NCI-H1092 treated with DMSO at 0.1 percent for 48 hours (cell line): ENCODE measurements around the gene NME3.
"Not testable (repeated sequence)": the region's sequence is repeated elsewhere in the genome, so short reads cannot be mapped to it uniquely, and the experiment has no call there.

Source experiments
- DNase-seq: peaks from one replicate; lab custom pipeline; 2025; lab: John Stamatoyannopoulos, UW

The NME3 gene

DNA sequence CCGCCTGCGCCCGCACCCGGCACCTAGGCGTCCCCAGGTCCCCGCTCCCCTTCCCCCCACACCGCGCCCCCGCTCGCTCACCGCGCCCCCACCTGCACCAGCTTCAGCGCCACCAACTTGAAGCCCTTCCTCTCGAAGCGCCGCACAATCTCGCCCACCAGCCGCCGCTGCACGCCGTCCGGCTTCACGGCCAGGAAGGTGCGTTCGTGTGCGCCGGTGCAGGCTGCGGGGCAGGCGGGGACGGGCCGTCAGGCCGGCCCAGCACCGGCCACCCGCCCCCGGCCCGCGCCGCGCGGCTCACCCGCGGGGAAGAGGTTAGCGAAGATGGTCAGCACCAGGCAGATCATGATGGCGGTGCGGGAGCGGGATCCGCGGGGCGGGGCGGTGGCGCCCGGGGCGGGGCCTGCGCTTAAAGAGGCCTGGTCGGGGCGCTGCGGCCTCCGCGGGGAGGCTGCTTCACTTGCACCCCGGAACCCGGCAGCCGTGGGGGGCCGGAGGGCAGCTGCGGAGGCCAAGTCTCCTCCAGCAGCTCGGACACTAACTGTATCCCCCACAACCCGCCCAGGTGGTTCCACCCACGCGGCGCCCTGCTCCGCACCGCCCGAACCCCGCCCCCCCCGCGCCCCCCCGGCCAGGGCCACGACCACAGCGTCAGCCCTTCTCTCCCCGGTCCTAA lies at the start of gene NME3:
TSS of gene NME3 (minus strand) at position 356 of the 676 bp plus-strand sequence. CDS start at position 347, 9 bp downstream.
- peak; percentile 66 for DNase-seq

DNA sequence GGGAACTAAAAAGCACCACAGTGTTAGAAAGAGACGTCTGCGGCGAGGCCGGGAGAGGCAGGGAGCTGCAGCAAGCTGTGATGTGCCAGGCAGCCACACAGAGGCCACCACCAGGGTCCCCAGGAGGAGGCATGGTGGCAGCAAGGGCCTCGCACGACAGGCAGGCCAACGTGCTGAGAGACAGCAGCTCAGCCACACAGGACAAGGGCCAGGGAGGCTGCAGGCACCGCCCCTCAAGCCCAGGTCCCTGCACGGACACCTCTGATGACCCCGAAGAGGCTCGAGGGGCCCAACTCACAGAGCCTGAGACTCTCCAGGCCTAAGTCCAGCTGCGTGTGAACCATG lies 49.6 kb upstream of the NME3 start:
- no peak for DNase-seq

DNA sequence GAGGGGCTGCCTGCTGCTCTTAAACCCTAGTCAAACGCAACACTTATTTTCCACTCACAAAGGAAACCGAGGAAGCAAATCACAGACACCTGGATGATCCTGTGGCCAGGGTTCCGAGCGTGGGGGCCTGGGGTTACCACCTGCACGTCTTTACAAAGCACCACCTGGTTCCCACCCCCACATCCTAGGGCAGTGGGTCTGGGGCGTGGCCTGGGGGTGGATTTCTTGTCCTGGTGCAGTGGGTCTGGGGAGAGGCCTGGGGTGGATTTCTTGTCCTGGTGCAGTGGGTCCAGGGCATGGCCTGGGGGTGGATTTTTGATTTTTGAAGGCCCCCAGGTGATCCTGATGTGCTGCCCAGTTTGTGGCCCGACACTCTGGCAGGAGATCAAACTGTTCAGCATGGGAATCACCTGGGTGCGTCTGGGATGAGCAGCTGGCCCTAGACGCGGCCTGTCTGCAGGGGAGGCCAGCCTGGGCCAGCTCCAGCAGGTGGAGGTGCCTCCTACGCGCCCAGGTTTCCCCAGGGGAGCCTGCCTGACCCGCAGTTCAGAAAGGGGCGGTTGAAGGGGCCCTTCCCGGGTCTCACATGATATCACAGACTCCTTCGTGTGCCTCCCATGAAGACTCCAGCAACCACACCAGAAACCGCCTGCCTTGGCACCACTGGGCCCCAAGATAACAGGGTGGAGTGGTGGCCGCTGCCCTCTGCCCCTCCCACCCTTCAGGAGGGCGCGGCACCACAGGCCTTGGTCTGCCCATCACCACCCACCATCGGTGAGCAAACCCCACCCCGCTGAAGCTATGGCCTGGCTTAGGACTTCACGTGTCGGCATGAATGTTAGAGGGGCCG lies 49.0 kb upstream of the NME3 start:
- peak; percentile 4 for DNase-seq

DNA sequence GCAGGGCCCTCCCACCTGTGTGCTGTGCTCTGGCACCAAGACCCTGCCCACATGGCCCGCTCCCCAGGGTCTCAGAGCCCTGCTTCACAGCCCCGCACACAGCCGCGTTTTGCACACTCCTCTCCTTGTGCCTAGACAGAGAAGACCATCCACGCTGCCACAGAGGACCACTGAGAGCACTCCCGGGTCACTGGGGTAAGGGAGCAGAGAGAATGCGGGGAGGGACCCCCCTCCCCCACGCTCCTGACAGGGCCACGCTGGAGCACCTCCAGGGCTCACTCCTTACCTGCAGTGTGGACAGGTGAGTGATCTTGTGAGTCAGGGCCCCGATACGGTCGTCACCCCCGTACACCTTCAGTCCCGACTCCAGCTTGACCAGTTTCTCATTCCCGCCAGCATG lies 48.3 kb upstream of the NME3 start:
- DNase-seq: no peak

DNA sequence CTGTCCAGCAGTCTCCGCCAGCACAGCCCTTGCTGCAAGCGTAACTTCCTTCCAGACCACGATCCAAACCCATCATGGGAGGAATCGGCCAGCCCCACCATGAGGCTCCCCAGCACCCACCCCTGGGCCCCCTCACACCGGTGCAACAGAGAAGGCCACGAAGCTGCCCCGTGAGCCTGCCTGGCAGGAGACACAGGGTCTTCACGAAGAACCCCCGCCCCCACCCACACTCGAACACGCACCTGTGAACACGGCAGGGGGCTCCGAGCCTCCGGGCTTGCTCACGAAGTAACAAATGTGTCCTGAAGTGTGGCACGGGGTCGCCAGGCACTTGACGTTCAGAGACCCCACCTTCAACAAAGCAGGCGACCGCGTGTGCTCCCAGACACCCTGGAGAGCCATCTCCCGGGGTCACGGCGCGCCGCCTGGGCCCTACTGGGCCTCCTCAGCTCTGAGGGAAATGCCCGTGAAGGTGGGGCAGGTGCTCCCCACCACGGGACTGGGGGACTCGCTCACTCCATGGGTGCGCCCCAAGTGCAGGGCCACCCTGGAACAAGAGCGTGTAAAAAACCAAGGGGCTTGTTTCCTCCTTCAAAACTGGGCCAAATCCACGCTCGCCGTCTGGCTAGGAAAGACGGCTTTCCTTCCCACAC lies 47.7 kb upstream of the NME3 start:
- no peak for DNase-seq

DNA sequence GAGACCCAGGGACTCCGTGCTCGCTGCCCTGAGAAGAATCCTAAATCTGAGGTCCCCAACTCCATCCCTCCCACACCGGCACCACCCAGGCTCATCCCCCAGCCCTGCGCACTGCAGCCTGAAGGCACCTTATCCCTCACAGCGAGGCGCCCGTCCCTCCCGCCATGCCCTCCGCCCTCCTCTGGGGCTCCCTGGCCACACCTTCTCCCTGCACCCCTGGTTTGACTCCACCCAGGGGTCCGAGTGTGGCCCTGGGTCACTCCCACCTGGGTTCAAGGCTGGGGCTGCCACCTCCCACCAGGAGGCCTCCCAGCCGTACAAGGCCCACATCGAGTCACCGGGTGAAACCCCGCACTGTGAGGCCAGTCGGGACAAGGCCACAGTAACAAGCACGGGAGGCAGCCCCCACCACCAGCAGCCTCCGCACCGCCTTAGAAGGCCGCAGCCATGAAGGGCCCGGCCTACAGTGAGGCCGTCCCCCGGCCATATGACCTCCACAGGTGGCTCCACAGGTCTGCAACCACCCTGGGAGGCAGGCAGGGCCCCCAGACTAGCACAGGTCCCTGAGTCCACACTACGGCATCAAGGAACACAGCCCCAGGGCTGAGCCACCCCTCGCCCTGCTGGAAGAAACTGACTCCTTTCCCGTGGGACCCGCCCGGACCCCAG lies 47.0 kb upstream of the NME3 start:
- no peak for DNase-seq

DNA sequence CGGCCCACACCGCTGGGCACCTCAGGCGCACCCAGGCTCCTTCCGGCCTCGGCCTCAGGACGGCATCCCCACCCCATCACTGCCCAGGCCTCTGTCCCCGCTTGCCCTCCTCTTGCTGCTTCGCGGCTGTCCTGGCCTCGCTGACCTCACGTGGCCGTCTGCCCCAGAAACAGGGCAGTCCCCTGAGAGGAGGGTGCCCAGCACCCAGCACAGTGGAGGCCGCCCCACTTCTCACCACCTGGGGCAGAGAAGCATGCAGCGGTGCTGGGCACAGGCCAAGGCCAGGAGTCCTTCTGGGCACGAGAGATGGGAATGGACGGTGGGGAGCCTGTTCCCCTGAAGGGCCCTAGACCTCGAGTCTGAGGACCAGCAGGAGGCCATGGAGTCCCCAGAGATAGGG lies 46.4 kb upstream of the NME3 start:
- DNase-seq: no peak

DNA sequence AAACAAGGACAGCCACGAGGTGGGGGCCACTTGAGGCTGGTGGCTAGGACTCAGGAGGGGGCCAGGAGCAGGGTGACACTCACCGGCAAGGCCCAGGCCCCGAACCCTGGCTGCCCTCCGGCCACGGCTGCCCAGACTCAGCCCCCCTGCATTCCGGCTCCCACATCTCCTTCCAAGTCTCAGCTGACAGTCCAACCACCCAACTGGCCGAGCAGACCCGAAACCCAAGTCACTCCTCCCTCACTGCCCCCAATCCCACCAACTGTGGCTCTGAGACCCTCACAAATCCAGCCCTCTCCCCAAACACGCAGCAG lies 45.9 kb upstream of the NME3 start:
- no peak for DNase-seq

DNA sequence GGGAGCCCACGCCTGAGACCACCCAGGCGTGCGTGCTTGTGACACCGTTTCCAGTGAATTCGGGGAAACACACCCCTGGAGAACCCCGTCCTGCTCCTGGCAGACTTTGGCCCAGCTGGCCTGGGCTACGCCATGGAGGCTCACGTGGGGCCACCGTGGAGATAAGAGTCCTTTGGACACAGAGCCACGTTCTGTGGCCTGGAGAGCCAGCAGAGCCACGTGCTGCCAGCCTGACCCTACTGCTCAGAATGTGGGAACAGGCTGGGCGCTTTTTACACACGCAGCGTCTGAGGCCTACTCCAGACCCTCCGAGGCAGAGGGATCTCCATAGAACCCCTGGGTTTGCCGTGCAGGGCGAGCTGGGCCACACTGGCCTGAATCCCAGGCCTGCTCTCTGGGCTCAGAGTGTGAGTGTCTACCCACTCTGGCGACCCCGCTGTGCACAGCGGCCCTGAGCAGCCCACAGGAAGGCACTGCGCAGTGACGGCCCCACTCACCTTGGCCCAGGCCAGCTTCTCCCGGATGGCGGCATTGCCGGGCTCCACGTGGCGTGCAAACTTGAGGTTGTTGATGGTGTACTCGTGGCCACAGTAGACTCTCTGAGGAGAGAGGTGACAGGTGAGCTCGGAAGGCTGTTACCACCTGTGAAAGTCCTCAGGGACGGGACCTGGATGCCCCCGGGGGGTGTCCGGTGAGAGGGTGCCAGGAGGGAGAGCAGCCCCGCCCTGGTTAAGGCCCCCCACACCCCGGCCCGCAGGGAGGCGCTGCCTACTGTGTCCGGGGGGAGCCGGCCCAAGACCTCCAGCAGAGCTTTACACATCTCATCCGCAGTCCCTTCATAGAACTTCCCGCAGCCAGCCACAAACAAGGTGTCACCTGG lies 45.3 kb upstream of the NME3 start:
- no peak for DNase-seq

DNA sequence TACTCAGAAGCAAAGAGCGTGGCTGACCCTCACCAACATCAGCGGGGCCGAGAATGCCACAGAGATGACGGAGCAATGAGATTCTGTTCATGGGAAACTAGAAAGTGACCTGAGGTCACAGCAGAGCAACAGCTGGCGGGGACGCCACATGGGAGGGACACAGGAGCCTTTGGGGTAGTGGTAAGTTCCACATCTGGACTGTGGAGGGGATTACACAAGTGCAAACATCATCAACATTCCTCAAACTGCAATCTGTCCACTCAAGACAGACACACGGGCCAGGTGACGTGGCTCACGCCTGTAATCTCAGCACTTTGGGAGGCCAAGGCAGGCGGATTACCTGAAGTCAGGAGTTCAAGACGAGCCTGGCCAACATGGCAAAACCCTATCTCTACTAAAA lies 44.1 kb upstream of the NME3 start:
- no peak for DNase-seq

DNA sequence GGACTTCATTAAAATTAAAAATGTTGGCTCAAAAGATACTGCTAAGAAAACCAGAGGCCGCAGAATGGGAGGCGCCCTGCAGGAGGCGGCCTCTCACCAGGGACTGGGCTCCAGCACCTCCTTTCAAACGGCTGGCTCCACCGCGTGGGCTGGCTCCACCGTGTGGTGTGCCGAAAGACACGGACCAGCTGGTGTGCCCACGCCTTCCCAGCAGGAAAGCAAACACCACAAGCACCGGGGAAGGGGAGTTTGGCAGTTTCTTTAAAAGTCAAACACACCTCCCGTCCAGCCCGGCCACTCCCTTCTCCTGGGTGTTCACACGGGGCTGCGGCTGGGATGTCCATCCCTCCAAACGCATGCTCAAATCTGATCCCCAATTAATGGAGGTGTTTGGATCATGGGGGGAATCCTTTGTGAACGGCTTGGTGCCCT lies 41.4 kb upstream of the NME3 start:
- peak; percentile 65 for DNase-seq

DNA sequence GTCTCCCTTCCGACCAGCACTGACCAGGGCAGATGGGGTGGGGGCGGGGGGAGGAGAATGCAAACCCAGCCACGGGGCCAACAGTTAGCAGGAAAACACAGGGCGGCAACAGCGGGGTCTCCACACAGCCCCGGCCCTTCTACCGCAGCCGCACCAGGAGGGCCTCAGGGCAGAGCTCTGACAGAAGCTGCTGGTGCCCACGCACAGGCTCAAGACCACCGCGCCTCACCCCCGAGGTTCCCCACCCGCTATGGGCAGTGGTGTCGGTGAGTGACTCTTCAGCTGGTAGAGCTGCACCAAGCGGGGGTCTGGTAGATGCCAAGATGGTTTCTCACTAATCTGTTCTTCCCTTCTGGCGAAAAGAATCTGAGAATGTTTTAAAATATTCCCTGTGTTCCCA lies 39.2 kb upstream of the NME3 start:
- no peak for DNase-seq

DNA sequence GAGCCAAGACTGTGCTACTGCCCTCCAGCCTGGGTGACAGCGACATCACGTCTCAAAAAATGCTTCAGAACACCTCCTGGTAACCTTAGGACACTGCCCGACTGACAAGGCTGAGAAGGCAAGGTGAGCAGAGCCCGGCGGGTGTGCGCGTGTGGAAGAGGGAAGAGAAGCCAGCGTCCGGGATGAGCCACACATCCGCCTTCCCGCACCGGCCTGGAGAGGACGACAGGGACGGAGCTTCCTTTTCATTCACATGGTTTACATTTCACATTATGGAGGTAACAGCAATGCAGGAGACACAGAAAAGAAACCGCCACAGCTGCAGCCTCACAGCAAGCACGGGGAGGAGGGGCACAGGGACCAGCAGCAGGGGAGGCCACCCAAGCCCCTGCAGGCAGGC lies 38.8 kb upstream of the NME3 start:
- no peak for DNase-seq

DNA sequence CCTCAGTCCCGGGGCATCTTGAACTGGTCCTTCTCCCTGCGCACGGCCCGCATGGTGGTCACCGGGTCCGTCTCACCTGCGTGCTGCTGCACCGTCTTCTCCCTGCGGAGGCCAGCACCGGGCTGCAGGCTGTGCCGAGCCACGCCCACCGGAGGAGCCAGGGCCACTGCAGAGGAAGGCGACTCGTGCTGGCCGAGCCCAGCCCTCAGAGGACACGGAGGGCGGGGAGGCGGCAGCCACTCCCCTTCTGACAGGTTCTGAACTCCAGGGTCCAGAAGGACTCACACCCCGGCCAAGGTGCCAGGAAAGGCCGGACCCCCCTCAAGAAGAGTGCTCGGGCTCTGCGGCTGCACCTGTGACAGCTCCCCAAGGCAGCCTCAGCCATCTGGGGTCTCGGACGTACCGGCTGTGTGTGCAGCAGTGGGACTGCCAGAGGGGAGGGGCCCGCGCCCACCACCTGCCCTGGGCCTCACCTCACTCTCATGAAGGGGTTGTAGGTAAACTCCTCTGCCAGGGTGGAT lies 38.0 kb upstream of the NME3 start:
- no peak for DNase-seq

DNA sequence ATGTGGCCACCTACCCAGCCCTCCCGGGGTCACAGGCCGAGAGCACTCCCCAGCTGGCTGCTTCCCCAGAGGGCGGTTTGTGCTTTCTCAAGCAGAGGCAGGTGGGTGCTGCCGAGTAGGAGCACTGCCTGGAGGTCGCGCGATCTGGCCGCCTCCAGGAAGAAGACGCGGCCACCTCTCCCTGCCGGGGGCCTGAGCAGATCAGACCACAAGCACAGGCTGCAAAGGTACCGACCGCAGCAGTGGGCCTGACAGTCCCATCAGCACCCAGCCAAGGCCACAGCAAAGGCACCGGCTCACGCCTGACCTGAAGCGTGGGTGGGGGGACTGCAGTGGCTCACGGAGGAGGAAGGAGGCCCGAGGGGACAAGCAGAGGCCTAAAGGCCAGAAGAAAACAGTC lies 37.3 kb upstream of the NME3 start:
- no peak for DNase-seq

DNA sequence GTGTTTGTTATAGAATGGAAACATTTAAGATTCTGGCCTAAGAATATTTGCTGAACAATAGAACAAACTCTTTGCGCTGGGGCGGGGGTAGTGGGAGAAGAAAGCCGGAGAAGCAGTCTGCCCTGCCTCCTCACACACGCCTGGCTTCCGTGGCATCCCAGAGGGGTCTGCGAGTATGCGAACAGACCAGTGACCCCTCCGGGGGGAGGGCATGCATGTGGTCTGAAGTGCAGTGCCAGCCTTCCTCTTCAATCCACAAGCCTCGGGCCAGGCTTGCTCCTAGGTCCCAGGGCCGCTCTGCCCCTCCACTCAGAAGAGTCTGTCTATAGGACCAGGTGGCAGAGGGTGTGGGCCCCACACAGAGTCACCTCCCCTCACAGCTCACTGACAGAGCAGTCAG lies 36.3 kb upstream of the NME3 start:
- DNase-seq: no peak

DNA sequence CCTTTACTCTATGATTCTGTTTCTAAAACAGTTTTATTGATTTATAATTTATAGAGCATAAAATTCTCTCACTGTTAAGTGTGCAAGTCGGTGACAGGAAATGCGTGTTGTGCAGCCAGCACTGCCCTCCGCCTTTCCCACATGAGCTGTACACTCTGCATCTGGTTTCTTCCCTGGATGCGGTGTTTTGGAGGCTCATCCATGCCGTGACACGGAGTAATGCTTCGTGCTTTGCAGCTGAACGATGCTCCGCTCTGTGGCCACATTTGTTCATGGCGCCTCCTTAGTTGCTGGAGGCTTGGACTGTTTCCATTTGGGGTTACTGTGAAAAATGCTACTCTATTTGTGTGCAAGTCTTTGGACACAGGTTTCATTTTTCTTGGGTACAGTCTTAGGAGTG lies 29.4 kb upstream of the NME3 start:
- DNase-seq: no peak

DNA sequence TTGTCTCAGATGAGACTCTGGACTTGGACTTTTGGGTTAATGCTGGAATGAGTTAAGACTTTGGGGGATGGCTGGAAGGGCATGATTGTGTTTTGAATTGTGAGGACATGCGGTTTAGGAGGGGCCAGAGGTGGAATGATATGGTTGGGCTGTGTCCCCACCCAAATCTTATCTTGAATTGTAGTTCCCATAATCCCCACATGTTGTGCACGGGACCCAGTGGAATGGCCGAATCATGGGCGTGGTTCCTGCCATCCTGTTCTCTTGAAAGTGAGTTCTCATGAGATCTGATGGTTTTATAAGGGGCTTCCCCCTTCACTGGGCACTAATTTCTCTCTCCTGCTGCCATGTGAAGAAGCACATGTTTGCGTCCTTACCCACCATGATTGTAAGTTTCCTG lies 27.9 kb upstream of the NME3 start:
- DNase-seq: not testable (repeated sequence)

DNA sequence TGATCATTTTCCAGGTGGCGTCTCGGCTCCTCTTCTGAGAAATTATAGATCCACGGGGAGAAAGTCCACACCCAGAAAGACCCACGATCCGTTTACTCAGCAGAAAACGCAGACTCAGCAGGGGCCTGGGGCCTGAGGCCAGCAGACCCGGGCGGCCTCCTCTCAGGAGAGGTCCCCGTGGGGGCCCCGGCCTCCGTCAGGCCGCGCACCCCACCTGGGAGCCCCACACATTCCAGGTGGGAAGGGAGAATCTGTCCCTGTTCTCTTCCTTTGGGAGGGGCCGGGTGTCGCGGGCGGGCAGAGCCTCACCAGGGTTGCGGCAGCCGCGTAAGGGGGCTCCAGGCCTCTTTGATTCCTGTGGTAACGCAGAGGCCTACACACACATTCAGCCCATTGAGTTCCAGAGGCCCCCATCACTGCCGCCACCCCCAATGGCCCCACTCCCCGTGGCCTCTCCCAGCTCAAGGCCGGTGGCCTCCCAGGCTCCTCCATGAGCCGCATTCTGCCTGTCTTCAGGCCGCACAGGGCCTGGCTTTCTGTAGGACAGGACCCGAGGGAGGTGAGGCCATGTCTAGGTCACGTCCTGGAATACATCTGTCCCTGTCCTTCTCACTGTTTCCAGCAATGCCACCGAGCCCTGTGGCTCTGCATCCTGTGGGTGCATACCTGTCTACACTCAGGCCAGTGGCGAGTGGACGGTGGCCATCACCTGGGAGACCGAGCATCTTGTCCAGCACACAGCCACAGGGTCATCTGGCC lies 23.7 kb upstream of the NME3 start:
- no peak for DNase-seq

DNA sequence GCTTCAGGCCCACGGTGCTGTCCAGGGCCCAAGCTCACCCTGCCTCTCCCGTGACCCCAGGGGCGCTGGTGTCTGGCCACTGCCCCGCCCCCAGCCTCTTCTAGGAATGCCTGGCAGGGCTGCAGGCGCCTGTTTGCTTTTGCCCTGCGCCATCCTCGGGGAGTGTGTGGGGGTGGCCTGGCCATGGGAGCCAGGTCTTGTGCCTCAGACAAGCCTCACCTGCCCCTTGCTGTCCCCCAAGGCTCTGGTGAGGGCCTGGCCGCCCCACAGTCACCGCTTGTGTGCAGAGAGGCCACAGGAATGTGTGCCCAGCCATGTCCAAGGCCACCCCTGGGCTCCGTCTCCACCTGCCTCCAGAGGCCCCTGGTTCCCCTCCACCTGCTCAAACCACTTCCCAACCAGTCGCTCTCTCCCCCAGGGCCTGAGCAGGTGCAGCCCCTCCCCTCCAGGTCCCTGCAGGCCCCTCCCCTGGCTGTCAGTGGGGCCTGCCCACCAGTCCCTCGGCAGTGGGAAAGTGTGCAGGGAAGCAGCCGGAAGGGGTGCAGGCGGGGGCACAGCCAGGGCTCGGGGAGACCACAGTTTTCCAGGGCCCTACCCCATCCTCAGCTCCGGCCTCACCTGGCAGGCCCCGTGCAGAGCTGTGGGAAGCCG lies 23.0 kb upstream of the NME3 start:
- DNase-seq: no peak
